NT2/D1 (cell line): Measurements from ENCODE around the gene TMEM26.

Experiments used
- DNase-seq: peaks from one replicate; pipeline ENCODE4 v3.0.0-alpha.2; 2011; ENCODE audit warnings: low read depth, low spot score
- H3K27me3 ChIP-seq: 2 replicates; pipeline ENCODE4 v1.6.0; 2011; ENCODE audit warnings: mild to moderate bottlenecking; ENCODE audit not compliant: insufficient read length, insufficient read depth
- H3K36me3 ChIP-seq: 2 replicates; pipeline ENCODE4 v1.6.1; 2011; ENCODE audit warnings: mild to moderate bottlenecking, low read length, mixed read lengths; ENCODE audit not compliant: insufficient read depth, insufficient read length
- H3K4me1 ChIP-seq: 2 replicates; pipeline ENCODE4 v1.5.1; 2011; ENCODE audit not compliant: insufficient read depth, insufficient read length
- H3K4me3 ChIP-seq: 2 replicates; pipeline ENCODE4 v1.5.1; 2011; ENCODE audit warnings: low read depth; ENCODE audit not compliant: insufficient read length
- H3K9ac ChIP-seq: 2 replicates; pipeline ENCODE4 v1.6.0; 2011; ENCODE audit warnings: low read depth; ENCODE audit not compliant: insufficient read length
- H3K9me3 ChIP-seq: 2 replicates; pipeline ENCODE4 v1.5.1; 2011; ENCODE audit warnings: mild to moderate bottlenecking, low read length; ENCODE audit not compliant: insufficient read depth
- SUZ12 ChIP-seq: IDR thresholded peaks from 2 replicates; pipeline ENCODE4 v1.6.1; 2011; ENCODE audit not compliant: insufficient read length, insufficient read depth; ENCODE audit errors: extremely low read depth
- YY1 ChIP-seq: IDR thresholded peaks from 2 replicates; pipeline ENCODE4 v1.6.1; 2011; ENCODE audit not compliant: insufficient read length, insufficient read depth
- ZNF274 ChIP-seq: IDR thresholded peaks from 2 replicates; pipeline ENCODE4 v1.6.1; 2011; ENCODE audit warnings: mild to moderate bottlenecking, low read depth, low read length

Gene TMEM26

DNA sequence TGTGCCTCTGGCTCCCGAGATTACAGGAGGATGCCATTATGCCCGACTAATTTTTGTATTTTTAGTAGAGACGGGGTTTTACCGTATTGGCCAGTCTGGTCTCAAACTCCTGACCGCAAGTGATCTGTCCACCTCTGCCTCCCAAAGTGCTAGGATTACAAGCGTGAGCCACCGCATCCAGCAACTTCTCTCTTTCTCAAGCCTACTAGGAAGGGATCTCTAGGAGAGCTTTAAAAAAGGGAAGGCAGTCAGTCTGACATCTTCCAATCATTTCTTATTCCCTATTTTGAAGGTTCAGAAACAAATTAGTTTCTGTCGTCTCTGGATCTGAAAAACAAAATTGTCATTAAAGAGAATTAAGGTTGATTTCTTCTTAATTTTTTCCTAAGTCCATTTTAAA is 2.5 kb upstream of the TMEM26 start:
- H3K4me3 ChIP-seq: no peak overlapping the region
- no peak for TF ChIP-seq YY1
- DNase-seq: no peak
- no peaks in the 10 kb centered on the region for H3K9me3 ChIP-seq
- H3K9ac ChIP-seq: no peak overlapping the region
- no peaks in the 10 kb centered on the region for H3K4me1 ChIP-seq
- H3K27me3 ChIP-seq: peaks cover 49% of the 10 kb centered on the region
- no peaks in the 10 kb centered on the region for H3K36me3 ChIP-seq

DNA sequence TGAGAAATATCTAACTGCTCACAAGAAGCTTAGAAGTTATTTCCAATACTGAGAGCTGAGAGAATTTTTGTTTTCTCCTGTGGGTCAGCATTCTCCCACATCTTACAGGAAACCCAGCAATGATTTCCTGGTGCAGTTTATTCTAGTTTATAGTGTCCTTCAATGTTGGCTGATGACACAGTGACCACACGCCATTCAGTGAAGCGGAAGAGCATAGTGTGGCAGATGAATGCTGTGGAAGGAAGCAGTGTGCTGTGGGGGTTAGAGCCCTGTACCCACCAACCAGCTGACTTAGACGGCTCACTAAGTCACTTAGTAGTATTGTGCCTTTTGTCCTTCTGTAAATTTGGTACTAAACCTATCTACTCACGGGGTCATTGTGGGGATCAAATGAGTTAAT is 1.4 kb upstream of the TMEM26 start:
- DNase-seq: no peak
- Histone ChIP-seq H3K9ac (no peak overlapping the region), H3K27me3 (peaks cover 49% of the 10 kb centered on the region), H3K36me3 (no peaks in the 10 kb centered on the region), H3K4me1 (no peaks in the 10 kb centered on the region), H3K4me3 (no peak overlapping the region), H3K9me3 (no peaks in the 10 kb centered on the region)
- TF ChIP-seq YY1 (no peak), ZNF274 (no peak), SUZ12 (no peak)

DNA sequence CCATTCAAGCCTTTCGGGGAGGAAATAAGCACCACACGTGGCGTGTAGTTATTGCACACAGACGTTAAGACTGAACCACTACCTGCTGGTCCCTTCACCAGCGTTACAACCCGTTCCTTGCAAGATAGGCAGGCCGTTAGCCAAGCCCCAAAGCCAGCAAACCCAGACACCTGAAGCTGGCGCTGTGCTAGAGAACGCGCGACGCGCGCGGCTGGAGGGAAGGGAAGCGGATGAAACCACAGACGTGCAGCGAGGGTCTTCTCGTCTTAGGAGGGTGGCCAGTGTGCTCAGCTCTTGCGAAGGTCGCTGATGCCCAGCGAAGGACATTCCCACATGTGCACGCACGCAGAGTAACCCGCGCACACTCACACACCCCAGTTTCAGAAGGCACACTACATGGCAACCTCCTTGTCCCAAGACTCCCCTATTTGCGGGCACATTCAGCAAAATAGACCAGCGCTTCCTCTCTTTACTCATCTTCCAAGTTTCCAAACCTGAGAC is 980 bp downstream of the TMEM26 start:
- Histone ChIP-seq H3K9ac (peak overlapping the region; percentile 64), H3K27me3 (peaks cover 49% of the 10 kb centered on the region), H3K9me3 (no peaks in the 10 kb centered on the region), H3K36me3 (no peaks in the 10 kb centered on the region), H3K4me1 (no peaks in the 10 kb centered on the region), H3K4me3 (peak overlapping the region; percentile 59)
- no peak for DNase-seq
- TF ChIP-seq YY1: no peak
- TF ChIP-seq SUZ12: no peak
- TF ChIP-seq ZNF274: no peak

DNA sequence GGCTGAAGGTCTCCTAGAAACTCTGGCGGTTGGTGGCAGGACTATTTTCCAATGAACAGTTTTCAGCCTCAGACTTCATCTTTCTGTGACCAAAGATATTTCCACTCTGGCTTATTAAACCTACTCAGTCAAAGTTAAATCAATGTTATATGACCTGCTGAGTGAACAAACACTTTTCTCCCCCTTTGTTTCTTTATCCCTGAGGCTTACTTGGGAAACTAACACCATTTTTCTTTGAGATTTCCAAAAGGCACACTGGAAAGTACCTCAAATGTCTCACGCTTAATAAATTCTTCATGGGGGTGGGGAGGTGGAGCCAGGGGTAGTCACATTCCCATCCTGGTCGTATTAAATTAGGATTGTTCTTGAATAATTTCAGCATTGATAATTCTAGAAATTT is 1.8 kb downstream of the TMEM26 start:
- H3K9me3 ChIP-seq: no peaks in the 10 kb centered on the region
- H3K9ac ChIP-seq: no peak overlapping the region
- no peak overlapping the region for H3K4me3 ChIP-seq
- H3K27me3 ChIP-seq: peaks cover 49% of the 10 kb centered on the region
- no peak for DNase-seq
- TF ChIP-seq ZNF274 (no peak), YY1 (no peak), SUZ12 (no peak)
- no peaks in the 10 kb centered on the region for H3K36me3 ChIP-seq
- H3K4me1 ChIP-seq: no peaks in the 10 kb centered on the region

DNA sequence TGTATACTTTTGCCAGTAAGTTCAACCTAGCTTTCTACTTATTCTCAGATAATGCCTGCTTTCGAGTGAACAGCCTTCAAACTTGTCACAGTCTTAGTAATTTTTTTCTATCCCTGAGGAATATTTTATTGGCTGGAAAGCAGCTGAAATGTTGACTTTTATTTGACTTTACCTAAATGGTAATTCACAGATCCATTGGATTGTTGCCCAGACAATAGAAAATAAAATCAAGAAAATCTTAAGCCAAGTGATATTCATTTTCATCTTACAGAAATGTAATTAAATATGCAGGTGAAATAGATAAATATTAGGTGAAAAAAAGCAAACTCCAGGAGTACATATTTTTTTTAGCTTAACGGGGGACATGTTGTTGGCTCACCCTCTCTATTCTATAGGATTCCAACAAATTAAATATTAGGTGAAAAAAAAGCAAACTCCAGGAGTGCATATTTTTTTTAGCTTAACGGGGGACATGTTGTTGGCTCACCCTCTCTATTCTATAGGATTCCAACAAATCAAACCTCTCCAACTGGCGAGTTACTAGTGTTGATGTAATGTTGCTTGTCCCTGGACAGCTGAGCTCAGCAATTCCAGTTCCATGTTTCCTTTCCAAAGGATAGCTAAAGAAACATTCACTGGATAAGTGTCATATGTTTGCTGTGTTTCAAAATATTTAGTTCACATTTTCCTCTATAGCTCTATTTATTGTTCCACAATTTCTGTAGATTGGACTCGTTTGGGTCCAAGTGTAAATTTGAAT is 4.2 kb downstream of the TMEM26 start:
- Histone ChIP-seq H3K4me1 (no peaks in the 10 kb centered on the region), H3K9ac (no peak overlapping the region), H3K9me3 (no peaks in the 10 kb centered on the region), H3K36me3 (no peaks in the 10 kb centered on the region), H3K4me3 (no peak overlapping the region), H3K27me3 (peaks cover 33% of the 10 kb centered on the region)
- DNase-seq: no peak
- TF ChIP-seq SUZ12 (no peak), ZNF274 (no peak), YY1 (no peak)

DNA sequence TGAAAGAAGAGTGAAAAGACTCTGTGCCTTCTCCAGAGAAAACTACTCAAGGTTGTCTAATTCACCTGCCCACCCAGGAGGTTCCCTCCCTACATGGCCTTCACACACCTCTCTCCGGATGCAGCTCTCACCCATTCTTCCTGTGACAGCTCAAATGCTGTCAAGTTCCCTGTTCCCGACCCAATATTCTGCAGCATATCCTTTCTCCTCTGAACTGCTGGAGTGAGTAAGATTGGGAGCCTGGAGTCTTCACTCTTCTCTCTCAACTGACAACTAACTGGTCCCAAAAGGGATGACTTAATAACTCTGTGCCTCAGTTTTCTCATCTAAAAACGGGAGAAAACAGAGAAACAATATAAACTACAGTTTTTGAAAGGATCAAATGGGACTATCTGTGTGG is 5.1 kb downstream of the TMEM26 start:
- no peak overlapping the region for H3K9ac ChIP-seq
- H3K27me3 ChIP-seq: peaks cover 23% of the 10 kb centered on the region
- no peaks in the 10 kb centered on the region for H3K36me3 ChIP-seq
- no peak overlapping the region for H3K4me3 ChIP-seq
- no peak for DNase-seq
- H3K4me1 ChIP-seq: no peaks in the 10 kb centered on the region
- no peaks in the 10 kb centered on the region for H3K9me3 ChIP-seq
- TF ChIP-seq YY1: no peak

DNA sequence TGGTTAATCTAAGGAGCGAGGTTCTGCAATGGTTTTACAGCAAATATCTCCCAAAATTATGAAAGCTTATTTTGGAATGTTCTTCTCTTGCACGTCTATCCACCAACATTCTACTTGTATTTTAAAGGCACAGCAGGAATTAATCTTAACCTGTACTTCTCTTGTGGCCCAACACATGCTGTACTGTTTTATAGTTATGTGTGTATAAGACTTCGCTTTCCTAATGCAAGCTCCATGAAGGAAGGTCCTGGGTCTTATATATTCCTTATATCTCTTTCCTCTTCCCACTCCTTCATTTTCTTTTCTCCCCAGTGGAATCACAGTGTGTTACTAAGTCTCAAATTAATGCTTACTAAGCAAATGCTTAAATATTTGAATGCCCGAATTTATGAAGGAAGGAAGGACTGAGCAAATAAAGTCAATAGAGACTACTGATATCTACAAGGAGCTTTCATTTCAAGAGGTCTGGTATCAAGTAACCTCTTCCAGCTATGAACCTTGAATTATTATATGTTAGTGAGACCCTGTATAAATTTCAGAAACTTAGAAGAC is 14.0 kb downstream of the TMEM26 start:
- TF ChIP-seq YY1: no peak
- TF ChIP-seq SUZ12: no peak
- no peak for TF ChIP-seq ZNF274
- H3K36me3 ChIP-seq: no peaks in the 10 kb centered on the region
- H3K4me1 ChIP-seq: no peaks in the 10 kb centered on the region
- no peak for DNase-seq
- no peak overlapping the region for H3K9ac ChIP-seq
- no peaks in the 10 kb centered on the region for H3K27me3 ChIP-seq
- no peak overlapping the region for H3K4me3 ChIP-seq
- no peaks in the 10 kb centered on the region for H3K9me3 ChIP-seq
